Vagina (tissue), 2 donors: ENCODE measurements around the gene HTD2.
A peak's percentile ranks its signal among the peaks of the same experiment; 100 is the strongest.

Experiments used
- CTCF ChIP-seq, 3 experiments: fragments of 450-650 bp in 2 of 3; fragments of 200-600 bp in 1 of 3; sonication (generic) in 1 of 3; IDR thresholded peaks; one replicate each; pipeline ENCODE4 v1.5.1; 2017 to 2019; ENCODE audit warnings: antibody characterized with exemption in 3 of 3, mild to moderate bottlenecking in 2 of 3, moderate library complexity in 2 of 3
- POLR2A ChIP-seq, 2 donors: fragments of 450-650 bp; IDR thresholded peaks; one replicate each; pipeline ENCODE4 v1.6.1; 2017; ENCODE audit warnings: antibody characterized with exemption in 2 of 2, mild to moderate bottlenecking in 2 of 2, moderate library complexity in 2 of 2
- POLR2AphosphoS5 ChIP-seq, 2 donors: sonication (generic); formaldehyde crosslinking; IDR thresholded peaks; one replicate each; pipeline ENCODE4 v1.9.0; 2017; ENCODE audit warnings: antibody characterized with exemption in 2 of 2, mild to moderate bottlenecking in 2 of 2, low read depth in 1 of 2; ENCODE audit not compliant: insufficient read depth in 1 of 2

- TF ChIP-seq CTCF (IDR thresholded peaks at IDR 0.05) (peak in 2 of 3 experiments; percentile 33 to 40), POLR2A (IDR thresholded peaks at IDR 0.05) (no peak), POLR2AphosphoS5 (IDR thresholded peaks at IDR 0.05; ENCODE audit: insufficient read depth in 1 of 2, low read depth in 1 of 2) (no peak)
Measured at GRCh38 chr3:58307639-58308215, 1.4 kb downstream of the HTD2 start.
